Measurements from ENCODE around the gene OSBPL8.

Gene OSBPL8

GRCh38 chr12:76348079-76348901 lies 211.3 kb downstream of the OSBPL8 start, which contains the start of gene BBS10 (continued):
- TF ChIP-seq PATZ1 (tag by site-specific recombination; IDR thresholded peaks at IDR 0.05) (peak; percentile 26; the same call in 1 of the 2 replicates), ZNF335 (tag by site-specific recombination; conservative IDR thresholded peaks at IDR 0.05) (peak; percentile 89), GLIS1 (tag by site-specific recombination; IDR thresholded peaks at IDR 0.05) (0 out of 2 replicates have a peak, but pooled peaks have one; percentile 25), ZNF837 (tag by site-specific recombination; IDR thresholded peaks at IDR 0.05) (no peak), ZXDB (tag by site-specific recombination; IDR thresholded peaks at IDR 0.05) (peak; percentile 90), ZFP37 (tag by site-specific recombination; IDR thresholded peaks at IDR 0.05) (peak; percentile 80), ZSCAN4 (tag by site-specific recombination; IDR thresholded peaks at IDR 0.05) (no peak), PBX3 (CRISPR knock-in tag; IDR thresholded peaks at IDR 0.05) (0 out of 2 replicates have a peak, but pooled peaks have one; percentile 55), ZNF214 (tag by site-specific recombination; IDR thresholded peaks at IDR 0.05; ENCODE audit: borderline replicate concordance) (no peak), ZNF639 (tag by site-specific recombination; IDR thresholded peaks at IDR 0.05) (0 out of 2 replicates have a peak, but pooled peaks have one; percentile 40), ZSCAN16 (tag by site-specific recombination; IDR thresholded peaks at IDR 0.05) (peak; percentile 93), SP2 (tag by site-specific recombination; IDR thresholded peaks at IDR 0.05) (peak; percentile 85), KLF16 (tag by site-specific recombination; IDR thresholded peaks at IDR 0.05) (0 out of 2 replicates have a peak, but pooled peaks have one; percentile 45), ZNF18 (tag by site-specific recombination; IDR thresholded peaks at IDR 0.05) (0 out of 2 replicates have a peak, but pooled peaks have one; percentile 16), ZBTB20 (tag by site-specific recombination; IDR thresholded peaks at IDR 0.05) (peak; percentile 86; the same call in 1 of the 2 replicates)

- peak; percentile 42 for TF ChIP-seq ZNF654 (tag by site-specific recombination; IDR thresholded peaks at IDR 0.05; ENCODE audit: low read depth)
- TF ChIP-seq CTCF (tag by site-specific recombination; IDR thresholded peaks at IDR 0.05) = peak; percentile 48; the same call in 1 of the 2 replicates
- TF ChIP-seq ZNF530 (tag by site-specific recombination; IDR thresholded peaks at IDR 0.05; ENCODE audit: low read depth) = no peak
- ChIA-PET POLR2A (no interaction called here), CTCF (interaction anchor here (0.6 to 1.6 kb wide), 8 partner anchors 20 to 464 kb away, joined by 3 to 6 read pairs (median 4); no protein-coding TSS in a partner anchor)
- no peaks in the 10 kb centered on the region for H3K9me3 ChIP-seq (ENCODE audit: control insufficient read depth, insufficient read depth, low read depth, low read length)
- no peak overlapping the region for H3K27ac ChIP-seq (ENCODE audit: extremely low read depth, low read depth, low read length)
- H3K4me3 ChIP-seq (ENCODE audit: low read depth, low read length) = no peak overlapping the region
- peaks cover 0 to 6% of the 10 kb centered on the region in 2 experiments; a peak in 1 of 3 replicates for H3K36me3 ChIP-seq (ENCODE audit: control insufficient read depth in 2 of 2, insufficient read depth in 1 of 2, low read length in 2 of 2)
- H3K4me1 ChIP-seq (ENCODE audit: control insufficient read depth, insufficient read depth, low read length) = peaks cover 5% of the 10 kb centered on the region; the same call in 1 of the 2 replicates
Measured at GRCh38 chr12:76346798-76347420, 212.7 kb downstream of the OSBPL8 start.

Data from HEK293 (cell line).